H1 (cell line): ENCODE measurements around the gene IFNL1.

Experiments
- CEBPB ChIP-seq: IDR thresholded peaks from 2 replicates; pipeline ENCODE4 v1.6.1; 2012; ENCODE audit warnings: low read depth, low read length
- CREB1 ChIP-seq: IDR thresholded peaks from 2 replicates; pipeline ENCODE4 v1.6.1; 2012; ENCODE audit warnings: inconsistent platforms
- CTCF ChIP-seq, 3 experiments: IDR thresholded peaks; 1 replicate in 2 of 3; 2 replicates in 1 of 3; pipeline versions ENCODE4 v1.5.1 to v1.6.1; 2011; ENCODE audit warnings: low read length in 3 of 3, mild to moderate bottlenecking in 3 of 3, inconsistent platforms in 2 of 3, low read depth in 1 of 3, moderate library complexity in 1 of 3; ENCODE audit not compliant: insufficient read depth in 1 of 3; ENCODE audit errors: control extremely low read depth in 1 of 3
- EP300 ChIP-seq, 2 experiments: IDR thresholded peaks; 1 replicate in 1 of 2; 2 replicates in 1 of 2; pipeline ENCODE4 v1.6.1; 2011 to 2012; ENCODE audit warnings: low read depth in 2 of 2, low read length in 2 of 2, mild to moderate bottlenecking in 2 of 2, borderline replicate concordance in 1 of 2, inconsistent platforms in 1 of 2, moderate library complexity in 1 of 2
- EZH2 ChIP-seq: fragments of 200-600 bp; sonication (generic); IDR thresholded peaks from 2 replicates; pipeline ENCODE4 v1.7.1; 2012; ENCODE audit warnings: low read depth, mild to moderate bottlenecking, moderate library complexity, low read length, inconsistent platforms; ENCODE audit not compliant: severe bottlenecking
- GABPA ChIP-seq: IDR thresholded peaks from 2 replicates; pipeline ENCODE4 v1.6.1; 2011; ENCODE audit warnings: mild to moderate bottlenecking, low read length, moderate library complexity, borderline replicate concordance; ENCODE audit not compliant: insufficient read depth
- SP2 ChIP-seq: IDR thresholded peaks from 2 replicates; pipeline ENCODE4 v1.6.1; 2012; ENCODE audit warnings: mild to moderate bottlenecking, low read length, inconsistent platforms

GRCh38 chr19:39316627-39317321 lies 20.6 kb downstream of the IFNL1 start:
- no peak for TF ChIP-seq GABPA
- TF ChIP-seq CTCF (IDR thresholded peaks at IDR 0.05; ENCODE audit: control extremely low read depth in 1 of 3, insufficient read depth in 1 of 3, low read depth in 1 of 3, low read length in 3 of 3) = no peak
- no peak for TF ChIP-seq EP300 (IDR thresholded peaks at IDR 0.05; ENCODE audit: borderline replicate concordance in 1 of 2, low read depth in 2 of 2, low read length in 2 of 2)
- no peak for TF ChIP-seq EZH2
- TF ChIP-seq CEBPB = no peak
- TF ChIP-seq CREB1 = no peak
- TF ChIP-seq SP2 = no peak
